ENCODE data around the gene PLEKHH2.
A peak's percentile ranks its signal among the peaks of the same experiment; 100 is the strongest.

PLEKHH2 gene

GRCh38 chr2:43604674-43605073, 32.4 kb upstream of the PLEKHH2 start:
- CTCF ChIA-PET = interaction anchor here (0.5 to 1.9 kb wide), 6 partner anchors 8 to 829 kb away, joined by 3 to 11 read pairs (median 4); partner anchors contain the start of gene THADA
- no peak overlapping the region for H3K27ac ChIP-seq
- POLR2A ChIA-PET (ENCODE audit: low non-redundant PET) = no interaction called here
- TF ChIP-seq CTCF (conservative IDR thresholded peaks at IDR 0.05; ENCODE audit: low read depth) = no peak
- DNase-seq (ENCODE audit: low spot score) = no peak

GRCh38 chr2:43605079-43605655, 31.9 kb upstream of the PLEKHH2 start:
- ChIA-PET POLR2A (ENCODE audit: low non-redundant PET) (no interaction called here), CTCF (interaction anchor here (0.5 to 1.9 kb wide), 7 partner anchors 9 to 830 kb away, joined by 3 to 11 read pairs (median 4); partner anchors contain the start of gene THADA)
- no peak overlapping the region for H3K27ac ChIP-seq
- TF ChIP-seq CTCF (conservative IDR thresholded peaks at IDR 0.05; ENCODE audit: low read depth) = peak; percentile 78
- DNase-seq (ENCODE audit: low spot score) = peak; percentile 44

- ChIA-PET CTCF (interaction anchor here (0.6 to 1.9 kb wide), 3 partner anchors 9 to 435 kb away, joined by 3 to 11 read pairs (median 4); partner anchors contain the start of gene THADA), POLR2A (ENCODE audit: low non-redundant PET) (no interaction called here)
- no peak overlapping the region for H3K27ac ChIP-seq
- no peak for DNase-seq (ENCODE audit: low spot score)
- TF ChIP-seq CTCF (conservative IDR thresholded peaks at IDR 0.05; ENCODE audit: low read depth) = no peak
These were observed 31.2 kb upstream of the PLEKHH2 start for GRCh38 chr2:43605851-43606250.

DNA sequence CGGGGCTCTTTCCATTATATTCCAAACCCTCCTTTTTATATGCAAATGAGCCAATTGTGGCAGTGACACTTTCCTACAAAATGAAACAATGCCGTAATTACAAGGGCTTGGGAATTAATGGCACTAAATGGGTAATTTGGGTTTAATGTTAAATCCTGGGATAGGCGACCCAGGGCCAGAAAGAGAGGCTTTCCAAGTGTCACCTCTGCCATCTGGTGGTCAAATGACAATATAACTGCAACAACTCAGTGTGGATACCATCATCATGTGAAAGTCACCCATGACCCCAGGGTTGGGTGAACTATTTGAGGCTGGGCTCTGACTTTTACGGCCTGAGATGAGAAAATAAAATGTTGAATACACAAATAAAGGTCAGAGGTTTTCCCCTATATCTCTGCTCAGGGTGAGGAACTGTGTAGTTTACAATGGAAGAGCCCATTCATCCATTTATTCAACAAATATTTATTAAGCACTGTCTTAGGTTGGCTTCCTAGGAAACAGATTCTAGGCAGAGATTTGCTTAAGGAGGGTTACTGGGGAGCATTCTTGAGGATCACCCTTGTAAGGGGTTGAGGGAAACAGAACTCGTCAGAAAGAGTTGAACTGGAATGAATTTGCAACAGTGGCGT, 27.7 kb upstream of the PLEKHH2 start:
- POLR2A ChIA-PET (ENCODE audit: low non-redundant PET) = no interaction called here
- CTCF ChIA-PET = interaction anchor here (0.6 to 1.3 kb wide), 6 partner anchors 10 to 1205 kb away, joined by 3 to 5 read pairs (median 4); no protein-coding TSS in a partner anchor
- peak; percentile 79 for TF ChIP-seq CTCF (conservative IDR thresholded peaks at IDR 0.05; ENCODE audit: low read depth)

GRCh38 chr2:43610361-43610760, 26.7 kb upstream of the PLEKHH2 start:
- DNase-seq (ENCODE audit: low spot score) = no peak
- CTCF ChIA-PET = interaction anchor here (0.6 to 1.3 kb wide), 4 partner anchors 14 to 160 kb away, joined by 3 to 5 read pairs (median 4); no protein-coding TSS in a partner anchor
- TF ChIP-seq CTCF (conservative IDR thresholded peaks at IDR 0.05; ENCODE audit: low read depth) = no peak
- H3K27ac ChIP-seq = no peak overlapping the region
- POLR2A ChIA-PET (ENCODE audit: low non-redundant PET) = no interaction called here

More for the DNA sequence above, 27.7 kb upstream of the PLEKHH2 start:
- peak; percentile 54 for DNase-seq (ENCODE audit: low spot score)
- no peak overlapping the region for H3K27ac ChIP-seq

DNA sequence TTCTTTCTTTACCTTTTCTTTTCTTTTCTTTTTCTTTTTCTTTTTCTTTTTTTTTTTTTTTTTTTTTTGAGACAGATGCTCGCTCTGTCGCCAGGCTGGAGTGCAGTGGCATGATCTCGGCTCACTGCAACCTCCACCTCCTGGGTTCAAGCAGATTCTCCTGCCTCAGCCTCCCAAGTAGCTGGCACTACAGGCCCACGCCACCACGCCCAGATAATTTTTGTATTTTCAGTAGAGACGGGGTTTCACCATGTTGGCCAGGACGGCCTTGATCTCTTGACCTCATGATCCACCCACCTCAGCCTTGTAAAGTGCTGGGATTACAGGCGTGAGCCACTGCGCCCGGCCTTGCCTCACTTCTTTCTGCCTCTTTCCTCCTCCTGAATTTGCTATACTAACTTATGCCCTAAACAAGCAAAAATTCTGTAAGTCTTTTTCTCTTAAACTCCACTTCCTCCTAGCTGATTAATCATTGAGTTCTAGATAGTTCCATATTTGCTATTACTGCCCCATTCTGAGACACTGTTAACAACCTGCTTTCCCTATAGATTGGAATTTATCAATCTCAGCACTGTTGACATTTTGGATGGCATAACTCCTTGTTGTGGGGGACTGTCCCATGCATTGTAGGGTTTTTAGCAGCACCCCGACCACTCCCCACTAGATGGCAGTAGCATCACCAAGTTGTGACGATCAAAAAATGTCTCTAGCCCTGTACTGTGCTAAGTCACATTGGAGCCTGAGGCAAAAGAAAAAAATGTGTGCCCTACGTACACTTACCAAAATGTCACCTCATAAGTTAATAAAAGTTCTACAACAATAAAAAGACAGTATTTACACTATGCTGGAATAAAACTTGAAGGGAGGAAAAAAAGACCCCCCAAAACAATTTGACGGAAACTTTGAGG, 24.8 kb upstream of the PLEKHH2 start:
- no peak overlapping the region for H3K27ac ChIP-seq
- peak; percentile 65 for DNase-seq (ENCODE audit: low spot score)
- peak; percentile 89 for TF ChIP-seq CTCF (conservative IDR thresholded peaks at IDR 0.05; ENCODE audit: low read depth)
- ChIA-PET POLR2A (ENCODE audit: low non-redundant PET) (no interaction called here), CTCF (interaction anchor here (0.6 to 0.7 kb wide), 4 partner anchors 160 to 1342 kb away, joined by 3 to 4 read pairs (median 3); no protein-coding TSS in a partner anchor)

Measured in RWPE1 (cell line).